ENCODE data around the gene LMLN.
"Not testable (repeated sequence)": the region's sequence is repeated elsewhere in the genome, so short reads cannot be mapped to it uniquely, and the experiment has no call there.

The LMLN gene

DNA sequence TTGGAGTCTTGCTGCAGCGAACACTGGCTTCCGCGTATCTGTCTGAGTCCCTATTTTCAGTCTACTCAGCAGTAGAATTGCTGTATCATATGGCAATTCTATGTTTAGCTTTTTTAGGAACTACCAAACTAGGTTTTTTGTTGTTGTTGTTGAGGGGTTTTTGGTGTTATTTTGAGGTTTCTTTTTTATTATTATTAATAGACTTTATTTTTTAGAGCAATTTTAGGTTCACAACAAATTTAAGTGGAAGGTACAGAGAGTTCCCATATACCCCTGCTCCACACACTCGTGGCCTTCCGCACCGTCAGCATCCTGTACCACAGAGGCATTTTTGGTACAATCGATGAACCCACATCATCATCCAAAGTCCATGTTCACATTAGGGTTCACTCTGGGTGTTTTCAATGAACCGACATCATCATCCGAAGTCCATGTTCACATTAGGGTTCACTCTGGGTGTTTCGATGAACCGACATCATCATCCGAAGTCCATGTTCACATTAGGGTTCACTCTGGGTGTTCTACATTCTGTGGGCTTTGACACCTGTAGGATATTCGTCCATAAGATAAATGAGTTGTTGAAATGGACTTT, 67.9 kb downstream of the LMLN start:
- DNase-seq: no peak

DNA sequence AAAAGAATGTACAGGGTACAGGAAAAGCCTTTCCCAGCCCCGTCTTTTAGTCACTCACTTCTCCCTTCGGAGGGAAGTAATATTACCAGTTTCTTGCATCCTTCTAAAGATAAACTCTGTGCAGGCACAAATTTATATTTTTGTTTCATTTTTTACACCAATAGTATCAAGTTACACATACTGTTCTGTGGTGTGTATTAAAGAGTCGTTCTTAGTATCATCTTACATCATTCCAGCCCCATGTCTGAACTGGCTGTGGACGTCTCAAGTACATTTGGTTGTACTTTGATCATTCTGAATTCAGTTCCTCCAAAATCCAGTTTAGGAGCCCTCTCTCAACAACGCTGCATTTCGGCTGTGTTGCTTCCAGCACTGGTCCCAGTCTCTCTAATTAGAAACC, 68.7 kb downstream of the LMLN start:
- DNase-seq: no peak

GRCh38 chr3:198030125-198030524, 70.1 kb downstream of the LMLN start:
- no peak for DNase-seq

DNA sequence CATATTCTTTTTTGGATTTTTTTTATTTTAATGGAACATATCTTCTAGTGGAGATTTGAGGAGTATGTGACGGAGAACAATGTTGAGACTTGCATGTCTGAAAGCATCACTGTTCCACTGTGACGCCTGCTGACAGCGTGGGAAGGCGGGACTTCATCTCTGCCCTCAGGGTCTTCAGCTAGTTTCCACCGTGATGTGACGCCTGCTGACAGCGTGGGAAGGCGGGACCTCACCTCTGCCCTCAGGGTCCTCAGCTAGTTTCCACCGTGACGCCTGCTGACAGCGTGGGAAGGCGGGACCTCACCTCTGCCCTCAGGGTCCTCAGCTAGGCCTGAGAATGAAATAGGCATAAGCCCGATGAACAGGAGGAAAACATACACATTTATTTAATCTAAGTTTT, 70.7 kb downstream of the LMLN start:
- no peak for DNase-seq

- no peak for DNase-seq
These were observed 72.3 kb downstream of the LMLN start for GRCh38 chr3:198032039-198032936.

DNA sequence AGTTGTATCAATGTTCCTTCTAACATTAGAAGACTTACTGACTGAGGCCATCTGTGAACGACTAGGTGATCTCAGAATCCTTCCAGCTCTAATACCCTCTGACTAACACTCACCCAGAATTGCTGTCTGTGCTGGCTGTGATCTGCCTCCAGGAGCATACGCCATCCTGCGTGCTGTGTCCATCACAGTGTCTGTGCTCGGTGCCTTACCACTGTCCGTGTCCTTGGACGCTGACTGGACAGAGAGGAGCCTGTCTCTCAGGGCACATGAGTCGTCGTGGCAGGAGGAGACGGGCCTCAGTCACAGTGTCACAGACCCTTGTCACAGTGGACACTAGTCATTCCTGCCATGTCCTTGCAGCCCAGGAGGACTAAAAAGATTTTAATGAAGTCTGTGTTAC, 83.1 kb downstream of the LMLN start:
- no peak for DNase-seq

GRCh38 chr3:198046120-198046857, 86.3 kb downstream of the LMLN start:
- DNase-seq: no peak

DNA sequence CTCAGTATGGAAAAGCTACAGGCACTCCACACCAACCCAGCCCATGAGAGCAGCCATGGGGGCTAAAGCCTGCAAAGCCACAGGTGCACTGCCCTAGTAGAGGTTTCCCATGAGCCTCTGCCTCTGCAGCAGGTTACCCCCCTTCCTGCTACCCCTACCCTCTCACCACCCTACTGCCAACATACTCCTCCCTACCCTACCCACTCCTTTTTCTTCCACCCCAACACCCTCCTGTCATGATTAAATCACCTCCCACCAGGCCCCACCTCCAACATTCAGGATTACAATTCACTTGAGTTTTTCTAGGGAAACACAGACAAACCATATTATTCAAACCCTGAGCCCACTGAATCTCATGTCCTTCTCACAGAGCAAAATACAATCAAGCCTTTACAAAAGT, 88.4 kb downstream of the LMLN start:
- DNase-seq: no peak

- no peak for DNase-seq
These were observed 91.8 kb downstream of the LMLN start for GRCh38 chr3:198051836-198052235.

DNA sequence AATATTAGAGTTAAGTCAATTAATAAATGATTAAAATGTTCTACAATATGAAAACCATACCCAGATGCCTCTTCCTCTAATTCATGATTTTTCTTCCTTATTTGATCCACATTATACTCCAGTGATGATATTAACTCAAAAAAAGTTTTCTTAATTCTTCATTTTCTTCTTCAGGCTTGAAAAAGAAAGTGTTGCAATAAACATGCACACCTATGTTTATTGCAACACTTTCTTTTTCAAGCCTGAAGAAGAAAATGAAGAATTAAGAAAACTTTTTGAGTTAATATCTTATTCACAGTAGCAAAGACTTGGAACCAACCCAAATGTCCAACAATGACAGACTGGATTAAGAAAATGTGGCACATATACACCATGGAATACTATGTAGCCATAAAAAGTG, 93.4 kb downstream of the LMLN start:
- DNase-seq: not testable (repeated sequence)

- no peak for DNase-seq
These were observed 101.4 kb downstream of the LMLN start for GRCh38 chr3:198061119-198062067.

- no peak for DNase-seq
These were observed 102.0 kb downstream of the LMLN start for GRCh38 chr3:198062068-198062465.

DNA sequence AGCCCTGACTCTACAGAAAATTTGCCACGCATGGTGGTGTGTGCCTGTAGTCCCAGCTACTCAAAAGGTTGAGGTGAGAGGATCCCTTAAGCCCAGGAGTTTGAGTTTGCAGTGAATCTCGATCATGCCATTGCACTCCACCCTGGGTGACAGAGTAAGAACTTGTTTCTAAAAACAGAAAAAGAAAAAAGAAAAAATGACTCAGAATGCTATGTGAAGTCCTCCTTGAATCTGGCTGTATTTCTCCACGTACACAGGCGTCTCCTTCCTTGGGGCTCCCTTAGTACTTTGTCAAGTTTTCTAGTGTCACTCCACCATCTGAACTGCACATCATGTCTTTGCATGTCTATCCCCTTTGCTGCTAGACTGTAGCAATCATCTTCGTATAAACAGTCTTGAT, 104.4 kb downstream of the LMLN start:
- no peak for DNase-seq

DNA sequence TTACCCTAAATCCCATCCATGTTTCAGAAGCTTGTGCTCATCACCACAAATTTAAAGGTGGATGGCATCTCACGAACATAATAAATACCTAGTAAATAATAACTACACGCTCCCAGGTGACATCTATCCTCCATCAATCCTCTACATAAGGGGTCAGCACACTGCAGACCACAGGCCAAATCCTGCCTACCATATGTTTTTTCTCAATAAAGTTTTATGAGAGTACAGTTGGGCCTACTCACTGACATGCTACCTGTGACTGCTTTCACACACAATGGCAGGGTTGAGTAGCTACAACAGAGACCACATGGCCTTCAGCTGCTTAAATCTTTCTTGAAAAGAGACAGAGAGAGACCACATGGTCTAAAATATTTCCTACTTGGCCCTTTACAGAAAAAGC, 105.9 kb downstream of the LMLN start:
- DNase-seq: no peak

DNA sequence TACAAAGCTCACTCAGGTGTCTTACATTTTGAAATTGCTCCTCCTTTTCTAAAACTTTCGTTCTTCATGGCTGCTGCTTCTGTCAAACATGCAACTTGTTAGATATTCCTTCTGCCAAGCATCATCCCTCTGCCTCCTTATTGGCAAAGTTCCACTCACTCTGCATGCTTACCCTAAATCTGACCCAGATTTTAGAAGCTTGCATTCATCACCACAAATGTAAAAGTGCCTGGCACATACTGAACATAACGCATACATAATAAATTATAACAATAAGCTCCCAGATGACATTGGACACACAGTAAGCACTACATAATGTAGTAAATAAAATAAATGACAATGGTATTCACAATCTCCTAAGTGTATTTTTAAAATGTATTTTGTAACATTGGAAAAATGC, 107.4 kb downstream of the LMLN start:
- DNase-seq: no peak

GRCh38 chr3:198070871-198071270, 110.9 kb downstream of the LMLN start:
- DNase-seq: no peak

- no peak for DNase-seq
These were observed 111.7 kb downstream of the LMLN start for GRCh38 chr3:198071602-198072287.

DNA sequence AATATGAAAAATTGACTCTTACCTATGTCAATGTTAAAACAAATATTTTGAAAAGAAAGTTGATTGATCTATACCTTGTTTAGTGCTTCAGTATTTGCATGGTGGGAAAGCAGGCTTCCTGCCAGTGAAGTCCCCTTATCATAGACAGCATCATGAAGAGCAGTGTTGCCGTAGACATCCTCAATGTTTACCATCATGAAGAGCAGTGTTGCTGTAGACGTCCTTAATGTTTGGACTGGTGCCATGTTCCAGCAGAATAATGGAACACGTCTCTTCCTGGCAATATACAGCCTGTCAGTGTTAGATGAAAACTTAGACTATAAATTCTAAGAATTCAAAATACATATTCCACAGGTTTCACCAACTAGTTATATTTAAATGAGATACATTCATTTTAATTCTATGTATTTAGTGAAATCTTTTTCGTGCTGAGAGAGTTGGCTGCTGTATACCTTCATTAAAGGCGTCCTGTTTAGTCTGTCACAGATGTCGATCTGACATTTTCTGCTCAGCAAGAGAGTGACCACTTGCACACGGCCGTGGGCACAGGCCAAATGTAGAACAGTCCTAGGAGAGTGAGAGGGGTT, 116.8 kb downstream of the LMLN start:
- DNase-seq: peak; percentile 93

DNA sequence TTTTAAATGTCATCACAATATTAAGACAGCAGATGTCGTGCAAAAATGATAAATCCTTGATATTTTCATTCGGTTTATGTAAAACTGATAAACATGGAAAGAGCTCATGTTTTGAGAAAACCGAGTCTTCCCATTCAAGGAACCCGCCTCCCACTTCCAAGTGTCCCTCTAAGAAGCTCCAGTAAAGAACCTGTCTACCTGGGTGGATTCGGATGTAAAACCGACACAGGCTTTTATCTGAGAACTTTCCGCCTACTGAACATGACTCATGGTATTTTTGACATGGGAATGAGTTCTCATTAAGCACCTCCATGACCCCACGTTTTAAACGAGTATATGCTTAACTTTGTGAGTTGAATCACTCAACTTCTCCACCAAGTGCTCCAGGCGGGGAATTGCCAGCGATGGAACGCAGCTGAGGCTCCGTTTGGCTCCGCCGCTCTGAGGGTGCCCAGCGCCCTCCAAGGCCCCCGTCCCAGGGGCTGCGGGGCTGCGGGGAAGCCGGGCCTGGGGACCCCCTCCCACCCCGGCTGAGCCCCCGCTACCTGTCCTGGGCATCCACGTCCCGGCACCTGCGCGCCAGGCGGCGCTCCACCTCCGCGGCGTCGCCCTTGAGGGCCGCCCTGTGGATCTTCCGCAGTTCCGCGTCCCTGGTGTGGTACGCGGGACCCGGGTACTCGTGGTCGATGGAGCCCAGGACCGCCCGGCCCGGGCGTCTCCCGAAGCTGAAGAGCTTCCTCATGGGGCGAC, 119.9 kb downstream of the LMLN start:
- DNase-seq: peak; percentile 29

- DNase-seq: peak; percentile 82
These were observed 120.7 kb downstream of the LMLN start for GRCh38 chr3:198080521-198081384.
